Cardiac ventricle fibroblast (primary cell): ENCODE results near the gene ARMCX1. TPM values are rescaled to one million over a fixed set of nuclear protein-coding genes. Genes with fewer than 3 reads are reported as not detected.

ENCODE experiments used
- total RNA-seq: library from RNA; depleted of rRNA; stranded (reverse); fragments of >200 nt; gene quantifications from 2 replicates; pipeline ENCODE4 v1.2.3, GENCODE V29; 2015

ARMCX1 gene
- 37.1 and 39.9 TPM in 2 replicates for total RNA-seq

DNA sequence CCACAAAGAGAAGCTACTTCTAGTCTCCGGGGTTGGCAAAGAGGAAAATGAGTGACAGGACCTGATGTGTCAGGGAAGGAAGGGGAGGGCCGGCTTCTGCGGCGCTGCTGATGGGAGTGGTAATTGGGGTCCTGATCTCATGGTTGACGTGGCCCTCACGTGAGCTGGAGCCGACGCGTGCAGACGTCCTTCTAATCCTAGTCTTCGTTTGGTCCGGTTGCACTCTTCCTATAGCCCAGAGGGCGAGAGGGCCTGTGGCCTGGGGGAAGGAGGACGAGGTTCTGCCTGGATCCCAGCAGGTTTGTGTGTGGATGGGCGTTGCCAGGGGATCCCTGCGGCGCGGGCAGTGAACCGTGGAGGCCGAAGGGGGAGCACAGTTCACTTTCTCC is at the start of gene ARMCX1:
Gene ARMCX1 (plus strand): TSS at position 186 of the 389 bp plus-strand sequence. CDS start 2,384 bp downstream, outside the sequence.

Other genes with a start within 250 kb of the ARMCX1 start
- gene TIMM8A, start 201.8 kb upstream of the ARMCX1 start, total RNA-seq = 5.6 and 7.3 TPM in 2 replicates
- not detected in 2 replicates for gene BTK, start 164.4 kb upstream of the ARMCX1 start, total RNA-seq
- 2,177 and 2,530 TPM in 2 replicates for gene RPL36A, start 159.5 kb upstream of the ARMCX1 start, total RNA-seq
- gene GLA, start 142.6 kb upstream of the ARMCX1 start, total RNA-seq = 16.0 and 18.4 TPM in 2 replicates
- 41.4 and 46.1 TPM in 2 replicates for gene HNRNPH2, start 142.3 kb upstream of the ARMCX1 start, total RNA-seq
- 2.5 and 3.3 TPM in 2 replicates for gene ARMCX4, start 65.1 kb upstream of the ARMCX1 start, total RNA-seq
- gene ARMCX6, start 67.5 kb downstream of the ARMCX1 start, total RNA-seq = 17.0 and 19.7 TPM in 2 replicates
- 45.8 and 60.0 TPM in 2 replicates for gene ARMCX3, start 72.6 kb downstream of the ARMCX1 start, total RNA-seq
- 74.2 and 76.6 TPM in 2 replicates for gene ARMCX2, start 109.3 kb downstream of the ARMCX1 start, total RNA-seq